ENCODE results near the gene LPP.
A peak's percentile ranks its signal among the peaks of the same experiment; 100 is the strongest.

LPP gene

GRCh38 chr3:188133219-188133618, 20.7 kb upstream of the LPP start:
- DNase-seq = no peak
- H3K9me3 ChIP-seq (ENCODE audit: insufficient read depth, low read length, severe bottlenecking) = no peaks in the 10 kb centered on the region

GRCh38 chr3:188133646-188134045, 20.3 kb upstream of the LPP start:
- Histone ChIP-seq H4K20me1 (ENCODE audit: insufficient read depth, low read length) (no peaks in the 10 kb centered on the region), H3K27ac (ENCODE audit: low read length) (no peak overlapping the region), H2AFZ (ENCODE audit: low read depth, low read length) (no peak overlapping the region), H3K27me3 (ENCODE audit: insufficient read depth, low read length, poor library complexity) (no peaks in the 10 kb centered on the region), H3K9ac (ENCODE audit: low read depth, low read length) (no peak overlapping the region), H3K79me2 (ENCODE audit: insufficient read depth, low read length) (no peaks in the 10 kb centered on the region), H3K9me3 (ENCODE audit: insufficient read depth, low read length, severe bottlenecking) (no peaks in the 10 kb centered on the region), H3K36me3 (ENCODE audit: insufficient read depth, low read length) (no peaks in the 10 kb centered on the region), H3K4me3 (ENCODE audit: low read depth in 1 of 2, low read length in 2 of 2) (no peak overlapping the region), H3K4me1 (ENCODE audit: insufficient read depth, low read length) (0 out of 2 replicates have a peak, but pooled peaks cover 3% of the 10 kb centered on the region), H3K4me2 (ENCODE audit: insufficient read depth, low read length) (no peak overlapping the region)
- DNase-seq = no peak
- peak; percentile 39; the same call in 1 of the 3 replicates for ATAC-seq (ENCODE audit: insufficient read depth, low read depth)
- TF ChIP-seq CTCF (IDR thresholded peaks at IDR 0.05; ENCODE audit: borderline replicate concordance, extremely low read depth, low read length, poor library complexity, severe bottlenecking) (no peak), EZH2 (IDR thresholded peaks at IDR 0.05; ENCODE audit: borderline replicate concordance, low read depth, low read length, severe bottlenecking) (no peak)

More at GRCh38 chr3:188133219-188133618, 20.7 kb upstream of the LPP start:
- Histone ChIP-seq H3K27me3 (ENCODE audit: insufficient read depth, low read length, poor library complexity) (no peaks in the 10 kb centered on the region), H3K4me2 (ENCODE audit: insufficient read depth, low read length) (no peak overlapping the region), H3K36me3 (ENCODE audit: insufficient read depth, low read length) (no peaks in the 10 kb centered on the region), H4K20me1 (ENCODE audit: insufficient read depth, low read length) (no peaks in the 10 kb centered on the region), H3K79me2 (ENCODE audit: insufficient read depth, low read length) (no peaks in the 10 kb centered on the region), H3K27ac (ENCODE audit: low read length) (no peak overlapping the region), H3K4me1 (ENCODE audit: insufficient read depth, low read length) (0 out of 2 replicates have a peak, but pooled peaks cover 3% of the 10 kb centered on the region), H3K4me3 (ENCODE audit: low read depth in 1 of 2, low read length in 2 of 2) (no peak overlapping the region), H3K9ac (ENCODE audit: low read depth, low read length) (no peak overlapping the region), H2AFZ (ENCODE audit: low read depth, low read length) (no peak overlapping the region)
- TF ChIP-seq CTCF (IDR thresholded peaks at IDR 0.05; ENCODE audit: borderline replicate concordance, extremely low read depth, low read length, poor library complexity, severe bottlenecking) (no peak), EZH2 (IDR thresholded peaks at IDR 0.05; ENCODE audit: borderline replicate concordance, low read depth, low read length, severe bottlenecking) (no peak)
- no peak for ATAC-seq (ENCODE audit: insufficient read depth, low read depth)

- TF ChIP-seq CTCF (IDR thresholded peaks at IDR 0.05; ENCODE audit: borderline replicate concordance, extremely low read depth, low read length, poor library complexity, severe bottlenecking) (no peak), EZH2 (IDR thresholded peaks at IDR 0.05; ENCODE audit: borderline replicate concordance, low read depth, low read length, severe bottlenecking) (no peak)
- DNase-seq (no peak), ATAC-seq (ENCODE audit: insufficient read depth, low read depth) (no peak)
- Histone ChIP-seq H3K27me3 (ENCODE audit: insufficient read depth, low read length, poor library complexity) (no peaks in the 10 kb centered on the region), H3K4me2 (ENCODE audit: insufficient read depth, low read length) (no peak overlapping the region), H2AFZ (ENCODE audit: low read depth, low read length) (no peak overlapping the region), H3K9ac (ENCODE audit: low read depth, low read length) (no peak overlapping the region), H3K4me3 (ENCODE audit: low read depth in 1 of 2, low read length in 2 of 2) (no peak overlapping the region), H3K27ac (ENCODE audit: low read length) (no peak overlapping the region), H3K79me2 (ENCODE audit: insufficient read depth, low read length) (no peaks in the 10 kb centered on the region), H3K9me3 (ENCODE audit: insufficient read depth, low read length, severe bottlenecking) (no peaks in the 10 kb centered on the region), H3K36me3 (ENCODE audit: insufficient read depth, low read length) (no peaks in the 10 kb centered on the region), H3K4me1 (ENCODE audit: insufficient read depth, low read length) (0 out of 2 replicates have a peak, but pooled peaks cover 3% of the 10 kb centered on the region), H4K20me1 (ENCODE audit: insufficient read depth, low read length) (no peaks in the 10 kb centered on the region)
Observed at GRCh38 chr3:188134079-188134478, 19.9 kb upstream of the LPP start.

- H2AFZ ChIP-seq (ENCODE audit: low read depth, low read length) = no peak overlapping the region
- TF ChIP-seq EZH2 (IDR thresholded peaks at IDR 0.05; ENCODE audit: borderline replicate concordance, low read depth, low read length, severe bottlenecking) = no peak
- TF ChIP-seq CTCF (IDR thresholded peaks at IDR 0.05; ENCODE audit: borderline replicate concordance, extremely low read depth, low read length, poor library complexity, severe bottlenecking) = no peak
- no peak overlapping the region for H3K27ac ChIP-seq (ENCODE audit: low read length)
- no peaks in the 10 kb centered on the region for H3K27me3 ChIP-seq (ENCODE audit: insufficient read depth, low read length, poor library complexity)
- no peak for DNase-seq
- no peak overlapping the region for H3K4me3 ChIP-seq (ENCODE audit: low read depth in 1 of 2, low read length in 2 of 2)
- no peaks in the 10 kb centered on the region for H3K79me2 ChIP-seq (ENCODE audit: insufficient read depth, low read length)
- H4K20me1 ChIP-seq (ENCODE audit: insufficient read depth, low read length) = no peaks in the 10 kb centered on the region
- no peaks in the 10 kb centered on the region for H3K9me3 ChIP-seq (ENCODE audit: insufficient read depth, low read length, severe bottlenecking)
- no peak for ATAC-seq (ENCODE audit: insufficient read depth, low read depth)
- H3K4me2 ChIP-seq (ENCODE audit: insufficient read depth, low read length) = no peak overlapping the region
- 0 out of 2 replicates have a peak, but pooled peaks cover 3% of the 10 kb centered on the region for H3K4me1 ChIP-seq (ENCODE audit: insufficient read depth, low read length)
- H3K36me3 ChIP-seq (ENCODE audit: insufficient read depth, low read length) = no peaks in the 10 kb centered on the region
- no peak overlapping the region for H3K9ac ChIP-seq (ENCODE audit: low read depth, low read length)
Observed at GRCh38 chr3:188134856-188135255, 19.1 kb upstream of the LPP start.

All from DND-41 (cell line).